HCT116 (cell line): ENCODE data around the gene RTL1. TPM values are rescaled to one million over a fixed set of nuclear protein-coding genes. Genes with fewer than 3 reads are reported as not detected.

Source experiments
- ATAC-seq: fragments of 200-7000 bp; cut with Tn5 transposase; 2 replicates; pipeline ENCODE4 v1.9.1; 2020; ENCODE audit warnings: mild to moderate bottlenecking, moderate library complexity
- BruUV-seq: library from RNA; stranded (reverse); fragments of 400-500 nt; replicated peaks from 2 replicates; lab custom pipeline; 2021; lab: Mats Ljungman, UMichigan
- CTCF ChIA-PET: fragments of 300-600 bp; sonication (Branson Sonifier 250); formaldehyde crosslinking; loops from one replicate; lab custom pipeline; 2021; ENCODE audit warnings: antibody characterized with exemption; lab: Charles Lee
- POLR2A ChIA-PET: fragments of 300-600, 350-600 bp; sonication (Branson Sonifier 250); formaldehyde crosslinking; loops from one replicate; lab custom pipeline; 2021; ENCODE audit warnings: antibody characterized with exemption; lab: Charles Lee
- RAD21 ChIA-PET, 2 experiments: fragments of 300-600 bp; sonication (Branson Sonifier 250); formaldehyde crosslinking; loops; one replicate each; lab custom pipeline; 2023; ENCODE audit warnings: low total read pairs in 2 of 2; ENCODE audit not compliant: uncharacterized antibody in 2 of 2, unreplicated experiment in 2 of 2, low non-redundant PET in 1 of 2; lab: Charles Lee
- DNase-seq: peaks from one replicate; pipeline ENCODE4 v3.0.0-alpha.2; 2010; ENCODE audit warnings: low read depth, low spot score
- H2AFZ ChIP-seq: fragments of 200-600 bp; shearing (Covaris generic), sonication (generic); 2 replicates; pipeline ENCODE4 v1.6.1; 2017; ENCODE audit warnings: low read depth, mixed run types, mixed read lengths, antibody characterized with exemption, low read length; ENCODE audit not compliant: poor library complexity, severe bottlenecking
- H3K27ac ChIP-seq: 2 replicates; pipeline ENCODE4 v1.5.1; 2012; ENCODE audit warnings: low read depth, low read length
- H3K27me3 ChIP-seq: fragments of 200-600 bp; sonication (generic); 2 replicates; pipeline ENCODE4 v1.6.1; 2016; ENCODE audit warnings: mixed run types, low read length, mixed read lengths; ENCODE audit not compliant: insufficient read depth
- H3K36me3 ChIP-seq, 2 experiments: fragments of 200-500 bp in 1 of 2; fragments of 200-600 bp in 1 of 2; sonication (Bioruptor generic) in 1 of 2; sonication (generic) in 1 of 2; 2 replicates each; pipeline versions ENCODE4 v1.5.1 to v1.6.1; 2014 to 2016; ENCODE audit warnings: low read length in 2 of 2, inconsistent platforms in 1 of 2, mixed read lengths in 1 of 2, mixed run types in 1 of 2; ENCODE audit not compliant: insufficient read depth in 2 of 2, control insufficient read depth in 1 of 2
- H3K4me1 ChIP-seq, 2 experiments: fragments of 200-600 bp in 1 of 2; sonication (generic) in 1 of 2; 2 replicates each; pipeline versions ENCODE4 v1.5.1 to v1.6.1; 2012 to 2017; ENCODE audit warnings: low read length in 2 of 2, inconsistent platforms in 1 of 2, mild to moderate bottlenecking in 1 of 2, mixed read lengths in 1 of 2, mixed run types in 1 of 2, moderate library complexity in 1 of 2; ENCODE audit not compliant: insufficient read depth in 2 of 2, control insufficient read depth in 1 of 2
- H3K4me2 ChIP-seq: fragments of 200-600 bp; sonication (generic); 2 replicates; pipeline ENCODE4 v1.6.1; 2017; ENCODE audit warnings: mixed run types, low read length, mixed read lengths
- H3K4me3 ChIP-seq, 2 experiments: fragments of 200-600 bp in 1 of 2; sonication (generic) in 1 of 2; replicated peaks in 1 of 2; 2 replicates each; pipeline ENCODE4 v1.5.1; 2011 to 2016; ENCODE audit warnings: low read length in 2 of 2, control low read depth in 1 of 2, low read depth in 1 of 2, mild to moderate bottlenecking in 1 of 2, mixed read lengths in 1 of 2, mixed run types in 1 of 2
- H3K79me2 ChIP-seq: fragments of 200-600 bp; sonication (generic); 2 replicates; pipeline ENCODE4 v1.6.1; 2017; ENCODE audit warnings: mild to moderate bottlenecking, mixed run types, low read length, moderate library complexity, mixed read lengths; ENCODE audit not compliant: insufficient read depth
- H3K9ac ChIP-seq: fragments of 200-600 bp; sonication (generic); 2 replicates; pipeline ENCODE4 v1.6.1; 2016; ENCODE audit warnings: low read length, mixed read lengths
- H3K9me2 ChIP-seq: fragments of 200-600 bp; sonication (generic), shearing (Covaris generic); 2 replicates; pipeline ENCODE4 v1.6.1; 2017; ENCODE audit warnings: mixed run types, mild to moderate bottlenecking, moderate library complexity; ENCODE audit not compliant: insufficient read depth
- H3K9me3 ChIP-seq, 2 experiments: fragments of 200-500 bp in 1 of 2; fragments of 200-600 bp in 1 of 2; sonication (Bioruptor generic) in 1 of 2; sonication (generic) in 1 of 2; 2 replicates each; pipeline ENCODE4 v1.6.1; 2014 to 2017; ENCODE audit warnings: low read length in 2 of 2, mixed read lengths in 2 of 2, inconsistent platforms in 1 of 2, low read depth in 1 of 2, mild to moderate bottlenecking in 1 of 2, mixed run types in 1 of 2, moderate library complexity in 1 of 2; ENCODE audit not compliant: control insufficient read depth in 1 of 2, insufficient read depth in 1 of 2
- H4K20me1 ChIP-seq: fragments of 200-600 bp; sonication (generic), shearing (Covaris generic); 2 replicates; pipeline ENCODE4 v1.6.1; 2017; ENCODE audit warnings: mixed run types, mild to moderate bottlenecking, moderate library complexity; ENCODE audit not compliant: insufficient read depth
- ATF3 ChIP-seq: IDR thresholded peaks from 2 replicates; pipeline ENCODE4 v1.6.1; 2012
- CBX3 ChIP-seq: IDR thresholded peaks from 2 replicates; pipeline ENCODE4 v1.6.1; 2012; ENCODE audit warnings: low read depth
- CEBPB ChIP-seq: IDR thresholded peaks from 2 replicates; pipeline ENCODE4 v1.6.1; 2012; ENCODE audit warnings: low read depth
- CTCF ChIP-seq, 3 experiments: fragments of 200-600 bp in 1 of 3; sonication (generic) in 1 of 3; IDR thresholded peaks in 2 of 3; conservative IDR thresholded peaks in 1 of 3; 2 replicates each; pipeline ENCODE4 v1.5.1; 2012 to 2017; ENCODE audit warnings: low read depth in 2 of 3, low read length in 2 of 3, antibody characterized with exemption in 1 of 3, borderline replicate concordance in 1 of 3, control low read depth in 1 of 3, mild to moderate bottlenecking in 1 of 3, mixed read lengths in 1 of 3, mixed run types in 1 of 3, moderate library complexity in 1 of 3; ENCODE audit not compliant: insufficient read depth in 1 of 3
- EGR1 ChIP-seq: IDR thresholded peaks from 2 replicates; pipeline ENCODE4 v1.6.1; 2012; ENCODE audit warnings: low read depth
- ELF1 ChIP-seq: IDR thresholded peaks from 2 replicates; pipeline ENCODE4 v1.6.1; 2012; ENCODE audit warnings: low read depth, borderline replicate concordance
- EZH2 ChIP-seq: fragments of 200-600 bp; sonication (generic); IDR thresholded peaks from 2 replicates; pipeline ENCODE4 v1.6.1; 2017; ENCODE audit warnings: antibody characterized with exemption, mixed run types
- FOSL1 ChIP-seq: IDR thresholded peaks from 2 replicates; pipeline ENCODE4 v1.6.1; 2012; ENCODE audit warnings: low read depth
- YY1 ChIP-seq: IDR thresholded peaks from 2 replicates; pipeline ENCODE4 v1.6.1; 2011; ENCODE audit warnings: low read length, low read depth, moderate library complexity, mild to moderate bottlenecking; ENCODE audit not compliant: insufficient replicate concordance; ENCODE audit errors: extremely low read depth
- ZBTB33 ChIP-seq: IDR thresholded peaks from 2 replicates; pipeline ENCODE4 v1.6.1; 2011; ENCODE audit warnings: mild to moderate bottlenecking, low read length, moderate library complexity; ENCODE audit not compliant: insufficient replicate concordance; ENCODE audit errors: extremely low read depth
- intact Hi-C: fragments of 100-400 bp; cut with micrococcal nuclease; formaldehyde crosslinking; loops from 2 replicates; pipeline ENCODE4 v1.10.0; 2022
- total RNA-seq: library from RNA; stranded (reverse); gene quantifications from one replicate; pipeline ENCODE4 v1.2.1, GENCODE V29; 2021; ENCODE audit not compliant: unreplicated experiment

The RTL1 gene
- total RNA-seq, 1 experiment from 2014 or later = not detected

GRCh38 chr14:100868621-100869370 lies 34.7 kb downstream of the RTL1 start:
- intact Hi-C loops = no loop called here
- ChIA-PET CTCF (no interaction called here), RAD21 (no interaction called here), POLR2A (no interaction called here)
- no peak overlapping the region for H2AFZ ChIP-seq
- no peak overlapping the region for H3K4me2 ChIP-seq
- H3K4me3 ChIP-seq = no peak overlapping the region
- DNase-seq = no peak
- no peaks in the 10 kb centered on the region for H3K79me2 ChIP-seq
- no peak overlapping the region for H3K27ac ChIP-seq
- H3K4me1 ChIP-seq = peaks cover 0 to 28% of the 10 kb centered on the region in 2 experiments; a peak in 2 of 4 replicates
- no peaks in the 10 kb centered on the region for H4K20me1 ChIP-seq
- no TSS peak for BruUV-seq
- H3K9me2 ChIP-seq = no peaks in the 10 kb centered on the region
- no peaks in the 10 kb centered on the region for H3K27me3 ChIP-seq
- TF ChIP-seq CEBPB (no peak), CTCF (IDR thresholded peaks at IDR 0.05 in 2 of 3, conservative IDR thresholded peaks at IDR 0.05 in 1 of 3; ENCODE audit: borderline replicate concordance in 1 of 3, insufficient read depth in 1 of 3, low read depth in 2 of 3, low read length in 2 of 3) (no peak), YY1 (no peak), ELF1 (no peak)
- no peak overlapping the region for H3K9ac ChIP-seq
- H3K9me3 ChIP-seq = no peaks in the 10 kb centered on the region
- no peaks in the 10 kb centered on the region for H3K36me3 ChIP-seq
- ATAC-seq = no peak

- DNase-seq = no peak
- no TSS peak for BruUV-seq
- intact Hi-C loops = no loop called here
- TF ChIP-seq FOSL1 (no peak), CEBPB (no peak), CBX3 (no peak), ZBTB33 (no peak), YY1 (no peak), EGR1 (no peak), ATF3 (no peak), EZH2 (no peak)
Measured at GRCh38 chr14:100867631-100868315, 35.7 kb downstream of the RTL1 start.

More at GRCh38 chr14:100867631-100868315, 35.7 kb downstream of the RTL1 start:
- Histone ChIP-seq H3K36me3 (no peaks in the 10 kb centered on the region), H3K4me1 (peaks cover 0 to 26% of the 10 kb centered on the region in 2 experiments; a peak in 2 of 4 replicates), H3K27ac (no peak overlapping the region), H3K4me2 (no peak overlapping the region), H3K9ac (no peak overlapping the region), H3K4me3 (no peak overlapping the region), H3K79me2 (no peaks in the 10 kb centered on the region), H3K9me2 (no peaks in the 10 kb centered on the region), H3K27me3 (no peaks in the 10 kb centered on the region; the same call in 1 of the 2 replicates), H2AFZ (no peak overlapping the region), H4K20me1 (no peaks in the 10 kb centered on the region), H3K9me3 (no peaks in the 10 kb centered on the region)
- ChIA-PET RAD21 (no interaction called here), POLR2A (no interaction called here), CTCF (no interaction called here)
- ATAC-seq = no peak
